Stomach (tissue), 9 donors: ENCODE data around the gene RASD1. TPM values are rescaled to one million over a fixed set of nuclear protein-coding genes. Genes with fewer than 3 reads are reported as not detected.
A peak's percentile ranks its signal among the peaks of the same experiment; 100 is the strongest.

Experiments used
- DNase-seq, 2 donors: peaks; one replicate each; pipeline versions ENCODE4 v3.0.0 to v3.0.0-alpha.2; 2013 to 2019
- H3K27ac ChIP-seq, 5 donors: fragments of 200-600 bp in 4 of 5; sonication (generic) in 4 of 5; one replicate each; pipeline ENCODE4 v1.5.1; 2013 to 2019; ENCODE audit warnings: mild to moderate bottlenecking in 1 of 5, moderate library complexity in 1 of 5
- H3K27me3 ChIP-seq, 3 donors: fragments of 200-600 bp; sonication (generic); one replicate each; pipeline ENCODE4 v1.5.1; 2017 to 2019; ENCODE audit warnings: mixed run types in 1 of 3
- H3K36me3 ChIP-seq, 4 donors: fragments of 200-600 bp; sonication (generic); 1 replicate in 3 of 4; 2 replicates in 1 of 4; pipeline ENCODE4 v1.5.1; 2016 to 2019
- H3K4me1 ChIP-seq, 4 donors: fragments of 200-600 bp; sonication (generic); one replicate each; pipeline ENCODE4 v1.5.1; 2016 to 2019
- H3K4me3 ChIP-seq, 4 donors: fragments of 200-600 bp; sonication (generic) in 3 of 4; one replicate each; pipeline ENCODE4 v1.5.1; 2016 to 2019; ENCODE audit warnings: mild to moderate bottlenecking in 1 of 4
- H3K9me3 ChIP-seq, 4 donors: fragments of 200-600 bp; sonication (generic); one replicate each; pipeline ENCODE4 v1.5.1; 2016 to 2019
- EP300 ChIP-seq: sonication (generic); formaldehyde crosslinking; IDR thresholded peaks from one replicate; pipeline ENCODE4 v1.6.1; 2017; ENCODE audit warnings: antibody characterized with exemption
- POLR2A ChIP-seq, 4 donors: fragments of 450-650 bp; IDR thresholded peaks; one replicate each; pipeline ENCODE4 v1.6.1; 2016; ENCODE audit warnings: antibody characterized with exemption in 4 of 4, control low read depth in 2 of 4, mild to moderate bottlenecking in 1 of 4, moderate library complexity in 1 of 4
- POLR2AphosphoS5 ChIP-seq, 3 donors: sonication (generic); formaldehyde crosslinking; IDR thresholded peaks; one replicate each; pipeline ENCODE4 v1.6.1; 2016; ENCODE audit warnings: antibody characterized with exemption in 3 of 3
- WGBS, 5 donors: extraction: QIAGEN DNeasy Blood & Tissue Kit in 3 of 5; methylation state at CpG; one replicate each; pipeline versions ENCODE4 v1.1.5 to v1.1.7; 2013 to 2018; 5-methylcytosine and 5-hydroxymethylcytosine counted together
- intact Hi-C: fragments of 100-400 bp; cut with DNase I; formaldehyde crosslinking; loops from one replicate; pipeline ENCODE4 v1.15.1; 2023; ENCODE audit warnings: low total_unique reads
- polyA plus RNA-seq, 3 donors: library from polyadenylated mRNA; stranded (reverse); fragments of 200-250 nt; gene quantifications; one replicate each; pipeline ENCODE4 v1.2.3, GENCODE V29; 2013
- total RNA-seq, 5 donors: library from RNA; depleted of rRNA; stranded (reverse); fragments of >200 nt; gene quantifications; one replicate each; pipeline versions ENCODE4 v1.1.0 to v1.2.3, GENCODE V29; 2014 to 2016
- TF ChIP-seq, protein P1 (sequence below), 7 experiments: fragments of 450-650 bp in 4 of 7; fragments of 200-600 bp in 3 of 7; sonication (generic) in 3 of 7; IDR thresholded peaks; one replicate each; pipeline ENCODE4 v1.5.1; 2016 to 2019; ENCODE audit warnings: antibody characterized with exemption in 7 of 7, control low read depth in 2 of 7, mild to moderate bottlenecking in 1 of 7
- donor health status: healthy with polysubstance abuse.
- donor health status: Bipolar disorder and iron deficiency.
- donor health status: healthy.

RASD1 gene
- total and polyA plus RNA-seq, 8 donors = 3.7 to 72.9 (median 14.0) TPM

- DNase-seq = no peak
- Histone ChIP-seq H3K4me3 (no peak overlapping the region), H3K27ac (peak overlapping the region in 1 of 5 donors; percentile 73), H3K9me3 (no peaks in the 10 kb centered on the region), H3K36me3 (no peaks in the 10 kb centered on the region), H3K4me1 (peaks cover 7 to 23% (median 22%) of the 10 kb centered on the region in 4 donors), H3K27me3 (no peaks in the 10 kb centered on the region)
- 52 to 62% (median 55%) methylated on average over 5 of the region's 5 CpGs for WGBS, 5 donors
- intact Hi-C loops = no loop called here
- TF ChIP-seq EP300 (no peak), POLR2A (IDR thresholded peaks at IDR 0.05) (no peak), POLR2AphosphoS5 (IDR thresholded peaks at IDR 0.05) (no peak)
- TF ChIP-seq, protein P1, sequence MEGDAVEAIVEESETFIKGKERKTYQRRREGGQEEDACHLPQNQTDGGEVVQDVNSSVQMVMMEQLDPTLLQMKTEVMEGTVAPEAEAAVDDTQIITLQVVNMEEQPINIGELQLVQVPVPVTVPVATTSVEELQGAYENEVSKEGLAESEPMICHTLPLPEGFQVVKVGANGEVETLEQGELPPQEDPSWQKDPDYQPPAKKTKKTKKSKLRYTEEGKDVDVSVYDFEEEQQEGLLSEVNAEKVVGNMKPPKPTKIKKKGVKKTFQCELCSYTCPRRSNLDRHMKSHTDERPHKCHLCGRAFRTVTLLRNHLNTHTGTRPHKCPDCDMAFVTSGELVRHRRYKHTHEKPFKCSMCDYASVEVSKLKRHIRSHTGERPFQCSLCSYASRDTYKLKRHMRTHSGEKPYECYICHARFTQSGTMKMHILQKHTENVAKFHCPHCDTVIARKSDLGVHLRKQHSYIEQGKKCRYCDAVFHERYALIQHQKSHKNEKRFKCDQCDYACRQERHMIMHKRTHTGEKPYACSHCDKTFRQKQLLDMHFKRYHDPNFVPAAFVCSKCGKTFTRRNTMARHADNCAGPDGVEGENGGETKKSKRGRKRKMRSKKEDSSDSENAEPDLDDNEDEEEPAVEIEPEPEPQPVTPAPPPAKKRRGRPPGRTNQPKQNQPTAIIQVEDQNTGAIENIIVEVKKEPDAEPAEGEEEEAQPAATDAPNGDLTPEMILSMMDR (IDR thresholded peaks at IDR 0.05) = no peak
These were observed 48.1 kb downstream of the RASD1 start for GRCh38 chr17:17448076-17448475.

- Histone ChIP-seq H3K9me3 (no peaks in the 10 kb centered on the region), H3K4me3 (no peak overlapping the region), H3K36me3 (no peaks in the 10 kb centered on the region), H3K27ac (peak overlapping the region in 4 of 5 donors; percentile 49 to 83 (median 62)), H3K4me1 (peaks cover 7 to 25% (median 22%) of the 10 kb centered on the region in 4 donors), H3K27me3 (no peaks in the 10 kb centered on the region)
- TF ChIP-seq POLR2AphosphoS5 (IDR thresholded peaks at IDR 0.05) (no peak), EP300 (no peak), POLR2A (IDR thresholded peaks at IDR 0.05) (no peak)
- TF ChIP-seq, protein P1 (IDR thresholded peaks at IDR 0.05) = no peak
- intact Hi-C loops = no loop called here
- WGBS, 5 donors = 45 to 75% (median 57%) methylated on average over 5 of the region's 5 CpGs
- no peak for DNase-seq
These were observed 48.9 kb downstream of the RASD1 start for GRCh38 chr17:17447264-17447663.

GRCh38 chr17:17446666-17447155 lies 49.5 kb downstream of the RASD1 start:
- Histone ChIP-seq H3K36me3 (no peaks in the 10 kb centered on the region), H3K9me3 (no peaks in the 10 kb centered on the region), H3K4me1 (peaks cover 7 to 25% (median 22%) of the 10 kb centered on the region in 4 donors), H3K27ac (peak overlapping the region; percentile 49 to 83 (median 64)), H3K27me3 (no peaks in the 10 kb centered on the region), H3K4me3 (no peak overlapping the region)
- no peak for DNase-seq
- 76 to 93% (median 83%) methylated on average over 4 of the region's 4 CpGs for WGBS, 5 donors
- intact Hi-C loops = no loop called here
- TF ChIP-seq, protein P1 (IDR thresholded peaks at IDR 0.05) = no peak
- TF ChIP-seq POLR2AphosphoS5 (IDR thresholded peaks at IDR 0.05) (no peak), POLR2A (IDR thresholded peaks at IDR 0.05) (no peak), EP300 (no peak)

GRCh38 chr17:17445925-17446665 lies 50.1 kb downstream of the RASD1 start:
- Histone ChIP-seq H3K9me3 (no peaks in the 10 kb centered on the region), H3K27ac (peak overlapping the region; percentile 49 to 83 (median 64)), H3K4me1 (peaks cover 7 to 25% (median 22%) of the 10 kb centered on the region in 4 donors), H3K27me3 (no peaks in the 10 kb centered on the region), H3K36me3 (no peaks in the 10 kb centered on the region), H3K4me3 (no peak overlapping the region)
- intact Hi-C loops = no loop called here
- WGBS, 5 donors = 28 to 44% (median 36%) methylated on average over 12 of the region's 12 CpGs
- DNase-seq = peak; percentile 83 to 86
- no peak for TF ChIP-seq EP300
- TF ChIP-seq POLR2AphosphoS5 (IDR thresholded peaks at IDR 0.05) = peak; percentile 51 to 75 (median 59)
- TF ChIP-seq POLR2A (IDR thresholded peaks at IDR 0.05) = no peak
- TF ChIP-seq, protein P1 (IDR thresholded peaks at IDR 0.05) = no peak
